Measurements from ENCODE around the gene NPHP4.
"Not testable (repeated sequence)": the region's sequence is repeated elsewhere in the genome, so short reads cannot be mapped to it uniquely, and the experiment has no call there.

The NPHP4 gene

DNA sequence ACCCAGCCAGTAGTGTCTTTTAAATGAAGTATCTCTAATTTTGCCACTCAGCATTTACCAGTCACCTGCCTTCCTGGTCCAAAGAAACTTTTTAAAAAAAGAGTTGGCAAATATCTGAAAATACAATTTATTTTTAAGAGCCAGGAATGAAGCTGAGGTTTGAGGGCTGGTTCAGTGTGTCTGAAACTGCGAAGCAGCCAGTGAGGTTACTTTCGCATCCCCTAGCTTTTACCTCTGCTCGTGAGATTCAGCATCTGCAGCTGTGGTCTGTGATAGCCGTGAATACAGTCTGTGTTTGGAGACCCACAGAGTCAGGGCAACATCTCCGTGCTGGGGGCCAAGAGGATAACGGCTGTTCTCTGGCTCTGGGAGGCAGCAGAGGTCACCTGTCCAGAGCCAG lies 32.2 kb upstream of the NPHP4 start:
- no peak overlapping the region for H3K4me3 ChIP-seq (ENCODE audit: low read depth, low read length)
- TF ChIP-seq, protein P1, sequence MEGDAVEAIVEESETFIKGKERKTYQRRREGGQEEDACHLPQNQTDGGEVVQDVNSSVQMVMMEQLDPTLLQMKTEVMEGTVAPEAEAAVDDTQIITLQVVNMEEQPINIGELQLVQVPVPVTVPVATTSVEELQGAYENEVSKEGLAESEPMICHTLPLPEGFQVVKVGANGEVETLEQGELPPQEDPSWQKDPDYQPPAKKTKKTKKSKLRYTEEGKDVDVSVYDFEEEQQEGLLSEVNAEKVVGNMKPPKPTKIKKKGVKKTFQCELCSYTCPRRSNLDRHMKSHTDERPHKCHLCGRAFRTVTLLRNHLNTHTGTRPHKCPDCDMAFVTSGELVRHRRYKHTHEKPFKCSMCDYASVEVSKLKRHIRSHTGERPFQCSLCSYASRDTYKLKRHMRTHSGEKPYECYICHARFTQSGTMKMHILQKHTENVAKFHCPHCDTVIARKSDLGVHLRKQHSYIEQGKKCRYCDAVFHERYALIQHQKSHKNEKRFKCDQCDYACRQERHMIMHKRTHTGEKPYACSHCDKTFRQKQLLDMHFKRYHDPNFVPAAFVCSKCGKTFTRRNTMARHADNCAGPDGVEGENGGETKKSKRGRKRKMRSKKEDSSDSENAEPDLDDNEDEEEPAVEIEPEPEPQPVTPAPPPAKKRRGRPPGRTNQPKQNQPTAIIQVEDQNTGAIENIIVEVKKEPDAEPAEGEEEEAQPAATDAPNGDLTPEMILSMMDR (IDR thresholded peaks at IDR 0.05; ENCODE audit: borderline replicate concordance, insufficient read depth, low read depth, low read length), result no peak

DNA sequence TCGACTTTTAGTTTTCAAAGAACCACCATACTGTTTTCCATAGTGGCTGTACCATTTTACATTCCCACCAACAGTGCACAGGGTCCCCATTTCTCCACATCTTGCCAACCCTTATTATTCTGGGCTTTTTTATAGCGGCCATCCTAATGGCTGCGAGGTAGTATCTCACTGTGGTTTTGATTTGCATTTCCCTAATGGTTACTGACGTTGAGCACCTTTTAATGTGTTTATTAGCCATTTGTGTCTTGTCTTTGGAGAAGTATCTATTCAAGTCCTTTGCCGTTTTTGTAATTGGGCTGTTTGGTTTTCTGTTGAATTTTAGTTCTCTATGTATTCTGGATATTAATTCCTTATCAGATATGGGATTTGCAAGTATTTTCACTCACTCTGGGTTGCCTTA lies 31.1 kb upstream of the NPHP4 start:
- H3K4me3 ChIP-seq (ENCODE audit: low read depth, low read length), result no peak overlapping the region
- TF ChIP-seq, protein P1 (IDR thresholded peaks at IDR 0.05; ENCODE audit: borderline replicate concordance, insufficient read depth, low read depth, low read length), result no peak

DNA sequence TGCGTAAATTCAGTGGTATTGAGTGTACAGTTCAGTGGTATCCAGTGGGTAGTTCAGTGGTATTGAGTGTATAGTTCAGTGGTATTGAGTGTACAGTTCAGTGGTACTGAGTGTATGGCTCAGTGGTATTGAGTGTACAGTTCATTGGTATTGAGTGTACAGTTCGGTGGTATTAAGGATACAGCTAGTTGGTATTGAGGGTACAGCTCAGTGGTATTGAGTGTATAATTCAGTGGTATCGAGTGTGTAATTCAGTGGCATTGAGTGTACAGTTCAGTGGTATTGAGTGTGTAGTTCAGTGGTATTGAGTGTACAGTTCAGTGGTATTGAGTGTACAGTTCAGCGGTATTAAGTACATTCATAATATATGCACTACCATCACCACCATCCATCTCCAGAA lies 30.0 kb upstream of the NPHP4 start:
- TF ChIP-seq, protein P1 (IDR thresholded peaks at IDR 0.05; ENCODE audit: borderline replicate concordance, insufficient read depth, low read depth, low read length), result no peak
- no peak overlapping the region for H3K4me3 ChIP-seq (ENCODE audit: low read depth, low read length)

DNA sequence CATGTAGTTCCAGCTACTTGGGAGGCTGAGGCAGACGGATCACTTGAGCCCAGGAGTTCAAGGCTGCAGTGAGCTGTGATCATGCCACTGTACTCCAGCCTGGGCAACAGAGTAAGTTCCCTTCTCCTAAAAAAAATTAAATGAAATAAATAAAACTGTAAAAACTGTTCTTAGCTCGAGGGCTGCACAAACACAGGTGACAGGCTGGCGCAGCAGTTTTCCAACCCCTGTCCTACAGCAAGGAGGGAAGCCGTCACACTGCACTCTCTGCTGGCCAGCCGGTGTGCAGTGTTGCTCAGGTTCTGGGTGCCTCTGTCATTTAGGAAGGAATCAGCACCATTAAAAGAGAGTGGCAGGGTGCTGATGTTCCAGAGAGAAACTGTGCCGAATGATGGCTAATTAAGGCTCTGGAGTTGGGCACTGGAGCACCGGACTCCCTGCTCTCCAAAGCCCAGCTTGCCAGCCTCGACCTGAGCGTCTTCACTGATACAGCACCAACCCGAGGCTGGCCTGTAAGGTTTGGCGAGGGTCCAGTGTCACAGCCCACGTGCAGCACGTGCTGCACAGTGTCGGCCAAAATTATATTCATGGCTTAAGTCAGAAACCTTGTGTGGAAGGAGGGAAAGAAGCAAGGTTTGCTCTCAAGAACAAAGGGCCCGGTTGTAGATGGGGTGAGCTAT lies 27.1 kb upstream of the NPHP4 start:
- H3K4me3 ChIP-seq (ENCODE audit: low read depth, low read length), result no peak overlapping the region
- TF ChIP-seq, protein P1 (IDR thresholded peaks at IDR 0.05; ENCODE audit: borderline replicate concordance, insufficient read depth, low read depth, low read length), result no peak

DNA sequence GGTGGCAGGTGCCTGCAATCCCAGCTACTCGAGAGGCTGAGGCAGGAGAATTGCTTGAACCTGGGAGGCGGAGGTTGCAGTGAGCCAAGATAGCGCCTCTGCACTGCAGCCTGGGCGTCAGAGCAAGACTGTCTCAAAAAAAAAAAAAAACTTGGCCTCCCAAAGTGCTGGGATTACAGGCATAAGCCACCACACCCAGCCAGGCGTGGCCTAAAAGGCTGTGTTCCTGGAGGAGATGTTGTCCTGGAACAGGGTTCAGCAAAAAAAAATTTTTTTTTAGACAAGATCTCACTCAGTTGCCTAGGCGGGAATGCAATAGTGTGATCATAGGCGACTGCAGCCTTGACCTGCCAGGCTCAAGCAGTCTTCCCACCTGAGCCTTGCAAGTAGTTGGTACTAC lies 25.4 kb upstream of the NPHP4 start:
- not testable (repeated sequence) for H3K4me3 ChIP-seq (ENCODE audit: low read depth, low read length)

DNA sequence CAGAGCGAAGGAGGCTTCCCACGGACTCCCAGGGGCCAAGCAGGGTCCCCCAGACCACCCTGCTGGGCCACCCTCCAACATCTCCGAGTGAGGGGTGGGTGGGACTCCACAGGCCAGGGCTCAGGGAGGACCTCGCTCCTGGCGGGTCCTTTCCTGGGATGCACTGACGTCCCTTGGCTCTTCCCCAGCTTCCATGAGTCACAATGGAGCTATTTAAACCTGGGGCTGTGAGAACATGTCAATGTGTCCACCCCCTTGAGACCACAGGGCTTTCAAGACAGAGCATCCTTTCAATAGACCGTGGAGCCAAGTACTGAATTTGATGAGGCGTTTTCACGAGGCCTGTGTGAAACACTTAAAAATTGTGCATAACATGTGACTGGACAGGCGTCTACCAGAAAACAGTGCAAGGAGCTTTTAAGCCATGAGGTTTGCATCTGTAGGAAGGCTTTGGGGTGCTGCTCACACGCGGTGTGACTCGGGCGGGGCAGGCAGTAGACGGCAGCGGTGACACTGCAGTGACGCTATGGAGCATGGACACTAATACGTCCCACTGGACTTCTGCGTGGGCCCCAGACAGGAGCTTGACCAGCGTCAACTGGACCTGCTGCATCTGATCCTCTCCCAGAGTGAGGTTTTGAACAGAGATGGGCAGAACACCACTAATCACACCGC lies 24.1 kb upstream of the NPHP4 start:
- TF ChIP-seq, protein P1 (IDR thresholded peaks at IDR 0.05; ENCODE audit: borderline replicate concordance, insufficient read depth, low read depth, low read length), result no peak
- no peak overlapping the region for H3K4me3 ChIP-seq (ENCODE audit: low read depth, low read length)

DNA sequence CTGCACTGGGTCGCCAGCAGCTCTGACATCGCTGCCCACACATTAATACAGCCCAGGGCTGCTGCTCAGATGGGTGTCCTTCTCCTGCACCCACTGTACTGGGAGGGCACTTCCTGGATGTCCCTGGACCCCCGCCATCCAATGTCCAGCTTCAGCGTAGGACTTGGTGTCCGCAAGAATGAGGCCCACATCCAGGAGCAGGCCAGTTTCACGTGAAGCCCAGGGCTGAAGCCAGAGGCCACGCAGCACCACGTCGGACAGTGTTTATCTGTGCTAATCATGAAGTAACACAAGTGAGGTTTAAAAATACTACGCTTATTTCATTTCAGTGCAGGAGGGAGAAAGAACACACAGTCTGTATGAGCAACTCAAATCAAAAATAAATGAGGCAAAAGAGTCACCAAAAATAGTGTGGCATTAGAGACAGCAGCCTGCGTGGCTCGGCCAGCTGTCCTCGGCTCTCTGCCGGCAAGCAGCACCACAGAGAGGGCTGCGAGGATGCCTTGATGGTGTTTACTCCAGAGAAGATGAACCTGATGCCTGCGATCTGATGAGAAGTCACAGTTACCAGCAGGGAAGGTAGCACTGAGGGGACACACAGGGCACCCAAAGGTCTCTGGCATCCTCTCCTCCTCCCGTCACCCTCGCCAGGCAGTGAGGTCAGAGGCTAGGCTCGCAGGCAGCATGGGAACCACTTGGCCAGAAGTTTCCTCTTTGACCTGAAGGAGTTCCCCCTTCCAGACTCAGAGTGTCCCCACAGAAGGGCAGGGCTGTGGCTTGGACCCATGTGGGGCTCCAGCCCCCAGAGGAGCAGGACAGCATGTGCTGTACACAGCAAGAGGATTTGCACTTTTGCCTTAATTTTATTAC lies 22.1 kb upstream of the NPHP4 start:
- no peak overlapping the region for H3K4me3 ChIP-seq (ENCODE audit: low read depth, low read length)
- TF ChIP-seq, protein P1 (IDR thresholded peaks at IDR 0.05; ENCODE audit: borderline replicate concordance, insufficient read depth, low read depth, low read length), result no peak

Measured in GM12875 (cell line).